ENCODE measurements around the gene KRT23.

Gene KRT23

DNA sequence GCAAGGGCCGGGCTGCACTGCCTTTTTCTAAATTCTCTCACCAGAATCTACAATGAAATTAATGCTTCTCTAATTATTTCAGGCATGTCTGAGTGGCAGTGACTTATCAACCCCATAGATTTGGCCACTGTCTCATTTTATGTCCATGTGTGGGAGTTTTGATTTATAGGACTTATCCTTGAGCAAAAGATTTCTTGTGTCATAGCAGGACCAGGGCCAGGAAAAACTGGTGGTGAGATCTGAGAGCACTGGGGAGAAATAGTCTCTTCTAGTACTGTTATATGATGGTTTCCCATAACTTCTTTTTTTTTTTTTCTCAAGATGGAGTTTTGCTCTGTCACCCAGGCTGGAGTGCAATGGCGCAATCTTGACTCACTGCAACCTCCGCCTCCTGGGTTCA lies 1.5 kb upstream of the KRT23 start:
- no peak overlapping the region for H3K4me3 ChIP-seq (ENCODE audit: insufficient read length, low read depth)
- H3K9ac ChIP-seq (ENCODE audit: insufficient read length, low read depth) = no peak overlapping the region
- H3K36me3 ChIP-seq (ENCODE audit: insufficient read depth, insufficient read length, low read length) = no peaks in the 10 kb centered on the region
- no peaks in the 10 kb centered on the region for H3K27me3 ChIP-seq (ENCODE audit: insufficient read depth, insufficient read length)
- no peak for DNase-seq (ENCODE audit: low read depth, low spot score)
- TF ChIP-seq ZNF274 (IDR thresholded peaks at IDR 0.05; ENCODE audit: low read depth, low read length) = no peak
- H3K9me3 ChIP-seq (ENCODE audit: insufficient read depth, low read length) = no peaks in the 10 kb centered on the region
- no peaks in the 10 kb centered on the region for H3K4me1 ChIP-seq (ENCODE audit: insufficient read depth, insufficient read length)

GRCh38 chr17:40936976-40937375 lies 470 bp downstream of the KRT23 start:
- Histone ChIP-seq H3K9me3 (ENCODE audit: insufficient read depth, low read length) (no peaks in the 10 kb centered on the region), H3K27me3 (ENCODE audit: insufficient read depth, insufficient read length) (no peaks in the 10 kb centered on the region), H3K4me1 (ENCODE audit: insufficient read depth, insufficient read length) (no peaks in the 10 kb centered on the region), H3K4me3 (ENCODE audit: insufficient read length, low read depth) (no peak overlapping the region), H3K36me3 (ENCODE audit: insufficient read depth, insufficient read length, low read length) (no peaks in the 10 kb centered on the region), H3K9ac (ENCODE audit: insufficient read length, low read depth) (no peak overlapping the region)
- TF ChIP-seq YY1 (IDR thresholded peaks at IDR 0.05; ENCODE audit: insufficient read depth, insufficient read length) (no peak), ZNF274 (IDR thresholded peaks at IDR 0.05; ENCODE audit: low read depth, low read length) (no peak)
- no peak for DNase-seq (ENCODE audit: low read depth, low spot score)

DNA sequence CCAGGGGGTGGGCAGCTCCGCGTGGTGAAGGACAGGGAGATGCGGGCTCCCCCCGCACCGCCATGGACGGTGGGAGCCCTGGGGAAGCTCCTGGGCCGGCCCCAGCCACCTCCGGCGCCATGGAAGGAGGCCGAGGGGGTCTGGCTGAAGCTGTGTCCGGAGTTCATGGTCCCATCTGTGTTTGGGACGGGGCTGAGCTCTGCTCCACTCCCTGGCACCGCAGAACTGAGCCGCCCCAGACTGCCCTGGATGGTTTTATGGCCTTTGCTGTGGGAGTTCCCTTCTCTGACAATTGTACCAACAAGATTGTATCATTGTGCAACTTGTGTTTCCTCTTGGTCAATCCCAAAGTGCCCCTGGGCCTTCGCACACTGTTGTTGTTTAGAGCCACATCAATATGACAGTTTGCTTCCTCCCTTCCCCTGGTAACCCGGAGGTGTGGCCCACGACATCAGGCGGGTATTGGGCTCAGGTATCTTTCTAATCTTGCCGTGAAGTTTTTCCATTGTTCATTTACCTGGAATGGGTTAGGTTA lies 942 bp downstream of the KRT23 start:
- Histone ChIP-seq H3K27me3 (ENCODE audit: insufficient read depth, insufficient read length) (no peaks in the 10 kb centered on the region), H3K4me1 (ENCODE audit: insufficient read depth, insufficient read length) (no peaks in the 10 kb centered on the region), H3K9me3 (ENCODE audit: insufficient read depth, low read length) (no peaks in the 10 kb centered on the region), H3K9ac (ENCODE audit: insufficient read length, low read depth) (no peak overlapping the region), H3K4me3 (ENCODE audit: insufficient read length, low read depth) (no peak overlapping the region), H3K36me3 (ENCODE audit: insufficient read depth, insufficient read length, low read length) (no peaks in the 10 kb centered on the region)
- no peak for DNase-seq (ENCODE audit: low read depth, low spot score)
- no peak for TF ChIP-seq SUZ12 (IDR thresholded peaks at IDR 0.05; ENCODE audit: extremely low read depth, insufficient read depth, insufficient read length)
- TF ChIP-seq YY1 (IDR thresholded peaks at IDR 0.05; ENCODE audit: insufficient read depth, insufficient read length) = no peak
- TF ChIP-seq ZNF274 (IDR thresholded peaks at IDR 0.05; ENCODE audit: low read depth, low read length) = no peak

DNA sequence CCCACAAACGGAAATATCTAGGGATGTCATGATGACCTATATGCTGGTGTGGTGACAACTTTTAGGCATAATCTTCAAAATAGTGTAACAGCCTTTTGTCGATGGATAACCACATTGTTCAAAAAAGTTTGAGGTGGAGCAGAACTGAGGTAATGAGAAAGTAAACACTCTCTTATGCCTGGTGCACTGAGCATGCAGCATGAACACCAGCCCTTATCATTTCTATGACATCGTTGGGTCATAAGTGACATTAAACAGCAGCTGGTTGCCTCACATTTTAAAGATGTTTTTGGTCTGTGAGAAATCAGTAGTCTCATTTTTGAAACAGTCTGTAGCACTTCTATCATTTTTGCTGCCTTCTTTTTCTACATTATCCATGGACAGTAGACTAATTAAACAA lies 1.8 kb downstream of the KRT23 start:
- Histone ChIP-seq H3K9me3 (ENCODE audit: insufficient read depth, low read length) (no peaks in the 10 kb centered on the region), H3K4me3 (ENCODE audit: insufficient read length, low read depth) (no peak overlapping the region), H3K4me1 (ENCODE audit: insufficient read depth, insufficient read length) (no peaks in the 10 kb centered on the region), H3K36me3 (ENCODE audit: insufficient read depth, insufficient read length, low read length) (no peaks in the 10 kb centered on the region), H3K9ac (ENCODE audit: insufficient read length, low read depth) (no peak overlapping the region), H3K27me3 (ENCODE audit: insufficient read depth, insufficient read length) (no peaks in the 10 kb centered on the region)
- DNase-seq (ENCODE audit: low read depth, low spot score) = no peak
- no peak for TF ChIP-seq SUZ12 (IDR thresholded peaks at IDR 0.05; ENCODE audit: extremely low read depth, insufficient read depth, insufficient read length)
- TF ChIP-seq ZNF274 (IDR thresholded peaks at IDR 0.05; ENCODE audit: low read depth, low read length) = no peak
- no peak for TF ChIP-seq YY1 (IDR thresholded peaks at IDR 0.05; ENCODE audit: insufficient read depth, insufficient read length)

DNA sequence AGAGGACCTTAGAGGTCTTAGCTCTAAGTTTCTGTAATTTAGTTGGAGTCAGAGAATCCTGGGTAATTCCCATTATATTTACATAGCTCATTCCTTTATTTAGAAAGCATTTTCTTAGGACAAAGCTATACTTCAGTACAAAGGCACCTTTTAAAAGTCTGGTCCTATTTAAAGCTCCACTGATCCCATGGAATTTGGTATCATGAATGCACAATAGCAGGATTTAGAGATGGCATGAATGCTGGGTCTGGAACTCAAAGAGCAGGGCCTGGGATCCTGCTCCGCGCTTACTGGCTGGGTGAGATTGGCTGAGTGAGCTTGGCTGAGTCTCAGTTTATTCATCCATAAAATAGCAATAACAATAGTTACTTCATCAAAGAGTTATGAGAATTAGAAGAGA lies 4.8 kb downstream of the KRT23 start:
- no peaks in the 10 kb centered on the region for H3K27me3 ChIP-seq (ENCODE audit: insufficient read depth, insufficient read length)
- H3K36me3 ChIP-seq (ENCODE audit: insufficient read depth, insufficient read length, low read length) = no peaks in the 10 kb centered on the region
- no peak overlapping the region for H3K4me3 ChIP-seq (ENCODE audit: insufficient read length, low read depth)
- no peaks in the 10 kb centered on the region for H3K9me3 ChIP-seq (ENCODE audit: insufficient read depth, low read length)
- no peak overlapping the region for H3K9ac ChIP-seq (ENCODE audit: insufficient read length, low read depth)
- no peak for DNase-seq (ENCODE audit: low read depth, low spot score)
- no peaks in the 10 kb centered on the region for H3K4me1 ChIP-seq (ENCODE audit: insufficient read depth, insufficient read length)
- no peak for TF ChIP-seq SUZ12 (IDR thresholded peaks at IDR 0.05; ENCODE audit: extremely low read depth, insufficient read depth, insufficient read length)
- TF ChIP-seq ZNF274 (IDR thresholded peaks at IDR 0.05; ENCODE audit: low read depth, low read length) = no peak

- no peaks in the 10 kb centered on the region for H3K27me3 ChIP-seq (ENCODE audit: insufficient read depth, insufficient read length)
- no peak overlapping the region for H3K4me3 ChIP-seq (ENCODE audit: insufficient read length, low read depth)
- H3K36me3 ChIP-seq (ENCODE audit: insufficient read depth, insufficient read length, low read length) = no peaks in the 10 kb centered on the region
- DNase-seq (ENCODE audit: low read depth, low spot score) = no peak
- no peaks in the 10 kb centered on the region for H3K4me1 ChIP-seq (ENCODE audit: insufficient read depth, insufficient read length)
- H3K9ac ChIP-seq (ENCODE audit: insufficient read length, low read depth) = no peak overlapping the region
- H3K9me3 ChIP-seq (ENCODE audit: insufficient read depth, low read length) = no peaks in the 10 kb centered on the region
- TF ChIP-seq YY1 (IDR thresholded peaks at IDR 0.05; ENCODE audit: insufficient read depth, insufficient read length) (no peak), ZNF274 (IDR thresholded peaks at IDR 0.05; ENCODE audit: low read depth, low read length) (no peak), SUZ12 (IDR thresholded peaks at IDR 0.05; ENCODE audit: extremely low read depth, insufficient read depth, insufficient read length) (no peak)
Measured at GRCh38 chr17:40931311-40931710, 6.1 kb downstream of the KRT23 start.

- Histone ChIP-seq H3K9ac (ENCODE audit: insufficient read length, low read depth) (no peak overlapping the region), H3K9me3 (ENCODE audit: insufficient read depth, low read length) (no peaks in the 10 kb centered on the region), H3K4me3 (ENCODE audit: insufficient read length, low read depth) (no peak overlapping the region), H3K4me1 (ENCODE audit: insufficient read depth, insufficient read length) (no peaks in the 10 kb centered on the region), H3K36me3 (ENCODE audit: insufficient read depth, insufficient read length, low read length) (no peaks in the 10 kb centered on the region), H3K27me3 (ENCODE audit: insufficient read depth, insufficient read length) (no peaks in the 10 kb centered on the region)
- DNase-seq (ENCODE audit: low read depth, low spot score) = no peak
- TF ChIP-seq SUZ12 (IDR thresholded peaks at IDR 0.05; ENCODE audit: extremely low read depth, insufficient read depth, insufficient read length) (no peak), YY1 (IDR thresholded peaks at IDR 0.05; ENCODE audit: insufficient read depth, insufficient read length) (no peak), ZNF274 (IDR thresholded peaks at IDR 0.05; ENCODE audit: low read depth, low read length) (no peak)
Measured at GRCh38 chr17:40926341-40926740, 11.1 kb downstream of the KRT23 start.

DNA sequence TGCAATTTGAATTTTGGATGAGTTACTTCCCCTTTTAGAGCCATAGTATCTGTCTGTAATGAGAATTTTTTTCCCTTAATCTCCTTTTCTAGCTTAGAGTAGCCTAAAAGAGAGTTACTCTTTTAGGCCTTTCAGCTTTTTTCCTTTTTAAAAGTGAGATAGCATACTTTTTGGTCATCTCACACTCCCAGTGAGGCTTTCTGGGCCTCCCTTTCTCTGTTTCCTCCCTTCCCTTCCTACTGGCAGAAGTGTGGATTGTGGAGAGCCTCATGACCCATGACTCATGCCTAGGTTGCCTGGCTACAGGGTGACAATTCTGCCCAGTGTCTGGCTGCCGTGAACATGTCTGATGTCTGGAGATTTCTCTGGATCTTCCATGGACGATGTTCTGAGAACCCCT lies 15.2 kb downstream of the KRT23 start:
- no peak for DNase-seq (ENCODE audit: low read depth, low spot score)
- Histone ChIP-seq H3K9me3 (ENCODE audit: insufficient read depth, low read length) (no peaks in the 10 kb centered on the region), H3K9ac (ENCODE audit: insufficient read length, low read depth) (no peak overlapping the region), H3K4me3 (ENCODE audit: insufficient read length, low read depth) (no peak overlapping the region), H3K4me1 (ENCODE audit: insufficient read depth, insufficient read length) (no peaks in the 10 kb centered on the region), H3K27me3 (ENCODE audit: insufficient read depth, insufficient read length) (no peaks in the 10 kb centered on the region), H3K36me3 (ENCODE audit: insufficient read depth, insufficient read length, low read length) (no peaks in the 10 kb centered on the region)
- TF ChIP-seq YY1 (IDR thresholded peaks at IDR 0.05; ENCODE audit: insufficient read depth, insufficient read length) (no peak), SUZ12 (IDR thresholded peaks at IDR 0.05; ENCODE audit: extremely low read depth, insufficient read depth, insufficient read length) (no peak), ZNF274 (IDR thresholded peaks at IDR 0.05; ENCODE audit: low read depth, low read length) (no peak)
